Nephron (organoid): ENCODE data around the gene CXCR5.
A peak's percentile ranks its signal among the peaks of the same experiment; 100 is the strongest.

Source experiments
- H3K27ac Mint-ChIP-seq, 3 experiments: 2 replicates each; pipeline ENCODE4 v1.8.0; 2020; ENCODE audit warnings: mixed read lengths in 3 of 3, mild to moderate bottlenecking in 2 of 3, moderate library complexity in 1 of 3
- H3K27me3 Mint-ChIP-seq: 2 replicates; pipeline ENCODE4 v1.8.0; 2021; ENCODE audit warnings: low read depth, mild to moderate bottlenecking, moderate library complexity, mixed read lengths
- H3K36me3 Mint-ChIP-seq: 2 replicates; pipeline ENCODE4 v1.8.0; 2020; ENCODE audit warnings: low read depth, mixed read lengths
- H3K4me1 Mint-ChIP-seq: 2 replicates; pipeline ENCODE4 v1.8.0; 2020; ENCODE audit warnings: mixed read lengths
- H3K4me3 Mint-ChIP-seq, 3 experiments: 2 replicates each; pipeline ENCODE4 v1.8.0; 2020; ENCODE audit warnings: mild to moderate bottlenecking in 3 of 3, mixed read lengths in 3 of 3, moderate library complexity in 2 of 3
- H3K9me3 Mint-ChIP-seq: 2 replicates; pipeline ENCODE4 v1.8.0; 2020; ENCODE audit warnings: mixed read lengths
- CTCF ChIP-seq, 3 experiments: fragments of 200-600 bp; sonication (generic); IDR thresholded peaks; one replicate each; pipeline ENCODE4 v1.5.0; 2021; ENCODE audit warnings: antibody characterized with exemption in 3 of 3; ENCODE audit not compliant: unreplicated experiment in 3 of 3

CXCR5 gene

GRCh38 chr11:118870396-118871343, 13.0 kb upstream of the CXCR5 start:
- H3K4me3 Mint-ChIP-seq, result peak overlapping the region in 2 of 3 experiments; percentile 42 to 53
- no peaks in the 10 kb centered on the region for H3K36me3 Mint-ChIP-seq
- H3K27me3 Mint-ChIP-seq, result peaks cover 3% of the 10 kb centered on the region
- peaks cover 23% of the 10 kb centered on the region for H3K4me1 Mint-ChIP-seq
- no peak for TF ChIP-seq CTCF (IDR thresholded peaks at IDR 0.05; ENCODE audit: unreplicated experiment in 3 of 3)
- no peaks in the 10 kb centered on the region for H3K9me3 Mint-ChIP-seq
- H3K27ac Mint-ChIP-seq, result peak overlapping the region; percentile 93 to 97 (median 97)

- no peak for TF ChIP-seq CTCF (IDR thresholded peaks at IDR 0.05; ENCODE audit: unreplicated experiment in 3 of 3)
- Mint-ChIP-seq H3K27me3 (no peaks in the 10 kb centered on the region), H3K4me3 (no peak overlapping the region), H3K4me1 (peaks cover 23% of the 10 kb centered on the region), H3K36me3 (no peaks in the 10 kb centered on the region), H3K9me3 (no peaks in the 10 kb centered on the region), H3K27ac (peak overlapping the region in 2 of 3 experiments; percentile 74 to 78)
Measured at GRCh38 chr11:118872403-118872821, 11.3 kb upstream of the CXCR5 start.

- no peak for TF ChIP-seq CTCF (IDR thresholded peaks at IDR 0.05; ENCODE audit: unreplicated experiment in 3 of 3)
- Mint-ChIP-seq H3K36me3 (no peaks in the 10 kb centered on the region), H3K27ac (peak overlapping the region in 1 of 3 experiments; percentile 7), H3K4me1 (peaks cover 23% of the 10 kb centered on the region), H3K27me3 (no peaks in the 10 kb centered on the region), H3K9me3 (no peaks in the 10 kb centered on the region), H3K4me3 (no peak overlapping the region)
Measured at GRCh38 chr11:118873804-118874203, 9.9 kb upstream of the CXCR5 start.

- H3K36me3 Mint-ChIP-seq, result no peaks in the 10 kb centered on the region
- no peaks in the 10 kb centered on the region for H3K27me3 Mint-ChIP-seq
- H3K4me1 Mint-ChIP-seq, result peaks cover 6% of the 10 kb centered on the region
- H3K27ac Mint-ChIP-seq, result no peak overlapping the region
- H3K4me3 Mint-ChIP-seq, result no peak overlapping the region
- no peak for TF ChIP-seq CTCF (IDR thresholded peaks at IDR 0.05; ENCODE audit: unreplicated experiment in 3 of 3)
- no peaks in the 10 kb centered on the region for H3K9me3 Mint-ChIP-seq
Measured at GRCh38 chr11:118876286-118876685, 7.4 kb upstream of the CXCR5 start.

- H3K27me3 Mint-ChIP-seq, result no peaks in the 10 kb centered on the region
- H3K4me1 Mint-ChIP-seq, result peaks cover 4% of the 10 kb centered on the region
Measured at GRCh38 chr11:118877487-118878162, 6.1 kb upstream of the CXCR5 start.

More at GRCh38 chr11:118877487-118878162, 6.1 kb upstream of the CXCR5 start:
- H3K36me3 Mint-ChIP-seq, result no peaks in the 10 kb centered on the region
- H3K9me3 Mint-ChIP-seq, result no peaks in the 10 kb centered on the region
- H3K27ac Mint-ChIP-seq, result no peak overlapping the region
- no peak for TF ChIP-seq CTCF (IDR thresholded peaks at IDR 0.05; ENCODE audit: unreplicated experiment in 3 of 3)
- H3K4me3 Mint-ChIP-seq, result no peak overlapping the region
